SKM-1 treated with dmso at 0.1 percent for 144 hours (cell line): ENCODE results near the gene ATP11B.

Experiments used
- DNase-seq: peaks from one replicate; lab custom pipeline; 2025; ENCODE audit not compliant: unreplicated experiment; lab: John Stamatoyannopoulos, UW

Gene ATP11B

GRCh38 chr3:182908471-182908870 lies 115.2 kb downstream of the ATP11B start:
- DNase-seq, result no peak

GRCh38 chr3:182909318-182910040 lies 116.2 kb downstream of the ATP11B start:
- DNase-seq, result no peak

GRCh38 chr3:182910936-182911781 lies 117.9 kb downstream of the ATP11B start:
- no peak for DNase-seq

GRCh38 chr3:182911782-182912111 lies 118.4 kb downstream of the ATP11B start:
- no peak for DNase-seq

- DNase-seq, result no peak
These were observed 119.2 kb downstream of the ATP11B start for GRCh38 chr3:182912474-182912873.

- DNase-seq, result no peak
These were observed 120.6 kb downstream of the ATP11B start for GRCh38 chr3:182913889-182914288.

GRCh38 chr3:182914341-182914740 lies 121.0 kb downstream of the ATP11B start:
- no peak for DNase-seq

GRCh38 chr3:182917134-182917533 lies 123.8 kb downstream of the ATP11B start:
- no peak for DNase-seq

- no peak for DNase-seq
These were observed 126.6 kb downstream of the ATP11B start for GRCh38 chr3:182919866-182920357.

- no peak for DNase-seq
These were observed 127.3 kb downstream of the ATP11B start for GRCh38 chr3:182920515-182921084.

- DNase-seq, result no peak
These were observed 128.5 kb downstream of the ATP11B start for GRCh38 chr3:182921665-182922355.

GRCh38 chr3:182925330-182925943 lies 132.1 kb downstream of the ATP11B start:
- DNase-seq, result no peak

GRCh38 chr3:182925944-182926337 lies 132.6 kb downstream of the ATP11B start:
- DNase-seq, result no peak

GRCh38 chr3:182935803-182936202 lies 142.5 kb downstream of the ATP11B start:
- no peak for DNase-seq

GRCh38 chr3:182936239-182936917 lies 143.1 kb downstream of the ATP11B start:
- DNase-seq, result no peak

- no peak for DNase-seq
These were observed 143.6 kb downstream of the ATP11B start for GRCh38 chr3:182936918-182937285.

GRCh38 chr3:182937293-182938051 lies 144.2 kb downstream of the ATP11B start:
- no peak for DNase-seq

GRCh38 chr3:182940266-182940808 lies 147.0 kb downstream of the ATP11B start:
- no peak for DNase-seq

- no peak for DNase-seq
These were observed 148.4 kb downstream of the ATP11B start for GRCh38 chr3:182941719-182942118.
